ENCODE data around the gene FGF11. TPM values are rescaled to one million over a fixed set of nuclear protein-coding genes. Genes with fewer than 3 reads are reported as not detected.

The FGF11 gene
- total and polyA plus RNA-seq, 11 donors = 1.6 to 9.6 (median 7.8) TPM

DNA sequence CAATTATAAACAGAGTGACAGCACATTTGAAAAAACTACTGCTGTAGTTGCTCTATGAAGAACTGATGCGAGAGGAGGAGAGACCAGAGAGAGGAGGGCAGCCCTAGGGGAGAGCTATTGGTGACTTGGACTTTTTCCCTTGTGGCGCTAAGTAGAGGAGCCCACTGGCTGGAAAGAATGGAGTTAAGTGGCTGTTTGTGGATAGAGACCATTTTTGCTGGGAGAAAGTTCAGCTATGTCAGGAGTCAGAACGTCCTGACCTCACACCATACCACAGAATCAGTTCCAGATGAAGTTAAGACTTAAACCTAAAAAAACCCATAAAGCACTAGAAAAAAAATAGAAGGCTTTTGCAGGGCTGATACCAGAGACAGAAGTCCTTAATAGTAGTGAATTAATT is 46.9 kb downstream of the FGF11 start:
- Histone ChIP-seq H3K27me3 (no peaks in the 10 kb centered on the region), H3K36me3 (peaks cover 0 to 16% (median 3%) of the 10 kb centered on the region in 9 donors), H3K4me1 (peaks cover 12 to 74% (median 53%) of the 10 kb centered on the region in 12 donors), H3K9me3 (no peaks in the 10 kb centered on the region), H3K4me3 (peak overlapping the region in 9 of 12 donors; percentile 57 to 85 (median 69)), H3K27ac (peak overlapping the region in 5 of 12 donors; percentile 5 to 95 (median 25))
- WGBS, 4 donors = 47 to 59% (median 51%) methylated on average over 3 of the region's 3 CpGs
- TF ChIP-seq, protein P1, sequence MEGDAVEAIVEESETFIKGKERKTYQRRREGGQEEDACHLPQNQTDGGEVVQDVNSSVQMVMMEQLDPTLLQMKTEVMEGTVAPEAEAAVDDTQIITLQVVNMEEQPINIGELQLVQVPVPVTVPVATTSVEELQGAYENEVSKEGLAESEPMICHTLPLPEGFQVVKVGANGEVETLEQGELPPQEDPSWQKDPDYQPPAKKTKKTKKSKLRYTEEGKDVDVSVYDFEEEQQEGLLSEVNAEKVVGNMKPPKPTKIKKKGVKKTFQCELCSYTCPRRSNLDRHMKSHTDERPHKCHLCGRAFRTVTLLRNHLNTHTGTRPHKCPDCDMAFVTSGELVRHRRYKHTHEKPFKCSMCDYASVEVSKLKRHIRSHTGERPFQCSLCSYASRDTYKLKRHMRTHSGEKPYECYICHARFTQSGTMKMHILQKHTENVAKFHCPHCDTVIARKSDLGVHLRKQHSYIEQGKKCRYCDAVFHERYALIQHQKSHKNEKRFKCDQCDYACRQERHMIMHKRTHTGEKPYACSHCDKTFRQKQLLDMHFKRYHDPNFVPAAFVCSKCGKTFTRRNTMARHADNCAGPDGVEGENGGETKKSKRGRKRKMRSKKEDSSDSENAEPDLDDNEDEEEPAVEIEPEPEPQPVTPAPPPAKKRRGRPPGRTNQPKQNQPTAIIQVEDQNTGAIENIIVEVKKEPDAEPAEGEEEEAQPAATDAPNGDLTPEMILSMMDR (IDR thresholded peaks at IDR 0.05) = no peak
- TF ChIP-seq POLR2A (IDR thresholded peaks at IDR 0.05) = no peak
- DNase-seq (no peak), ATAC-seq (no peak)
- intact Hi-C loops (cut with DNase I) = loop anchor here in 6 of 10 donors (2.0 to 10.0 kb wide), 5 partner anchors 49 to 251 kb away; partner anchors contain the start of genes FGF11 (in 2 of the 6), KCTD11 (in 2 of the 6), TMEM102 (in 2 of the 6) and TMEM95 (in 2 of the 6)

GRCh38 chr17:7490144-7490543 is 50.8 kb downstream of the FGF11 start:
- 74 to 81% (median 78%) methylated on average over 8 of the region's 8 CpGs for WGBS, 4 donors
- DNase-seq = peak in 1 of 5 donors; percentile 3
- H3K4me3 ChIP-seq = no peak overlapping the region
- peaks cover 12 to 79% (median 48%) of the 10 kb centered on the region in 12 donors for H3K4me1 ChIP-seq
- H3K9me3 ChIP-seq = no peaks in the 10 kb centered on the region
- H3K36me3 ChIP-seq = peaks cover 0 to 29% (median 5%) of the 10 kb centered on the region in 9 donors
- ATAC-seq = no peak
- no peak overlapping the region for H3K27ac ChIP-seq
- TF ChIP-seq, protein P1 (IDR thresholded peaks at IDR 0.05) = no peak
- TF ChIP-seq POLR2A (IDR thresholded peaks at IDR 0.05) = no peak
- H3K27me3 ChIP-seq = no peaks in the 10 kb centered on the region
- intact Hi-C loops (cut with DNase I) = no loop called here

- Histone ChIP-seq H3K4me3 (no peak overlapping the region), H3K9me3 (no peaks in the 10 kb centered on the region), H3K27me3 (no peaks in the 10 kb centered on the region), H3K27ac (no peak overlapping the region), H3K36me3 (peaks cover 0 to 43% (median 11%) of the 10 kb centered on the region in 9 donors), H3K4me1 (peaks cover 11 to 74% (median 42%) of the 10 kb centered on the region in 12 donors)
- TF ChIP-seq, protein P1 (IDR thresholded peaks at IDR 0.05) = no peak
- TF ChIP-seq POLR2A (IDR thresholded peaks at IDR 0.05) = no peak
- no peak for ATAC-seq
- intact Hi-C loops (cut with DNase I) = no loop called here
- DNase-seq = no peak
- 94 to 100% (median 97%) methylated on average over 1 of the region's 1 CpG for WGBS, 4 donors
Measured at GRCh38 chr17:7491583-7491982, 52.3 kb downstream of the FGF11 start.

GRCh38 chr17:7493941-7494340 is 54.6 kb downstream of the FGF11 start:
- intact Hi-C loops (cut with DNase I) = no loop called here
- no peak for ATAC-seq
- Histone ChIP-seq H3K4me1 (peaks cover 0 to 69% (median 29%) of the 10 kb centered on the region in 12 donors), H3K27me3 (no peaks in the 10 kb centered on the region), H3K27ac (no peak overlapping the region), H3K9me3 (no peaks in the 10 kb centered on the region), H3K4me3 (no peak overlapping the region), H3K36me3 (peaks cover 4 to 67% (median 35%) of the 10 kb centered on the region in 9 donors)
- WGBS, 4 donors = 95 to 97% (median 96%) methylated on average over 3 of the region's 3 CpGs
- no peak for TF ChIP-seq POLR2A (IDR thresholded peaks at IDR 0.05)
- TF ChIP-seq, protein P1 (IDR thresholded peaks at IDR 0.05) = no peak
- DNase-seq = no peak

Other genes starting within 250 kb of the FGF11 start
Only the 30 nearest of the 40 such genes appear.
- gene CTDNEP1, start 187.8 kb upstream of the FGF11 start, total RNA-seq = 100 to 1,000 TPM in 6 of 9 donors, 10 to 100 TPM in 3; 54.0 to 126 (median 107) TPM
- gene CTDNEP1, start 187.8 kb upstream of the FGF11 start, polyA plus RNA-seq = 100 to 1,000 TPM in 1 of 2 donors, 10 to 100 TPM in 1; 54.4 to 120 TPM
- 10 to 100 TPM; 28.0 to 87.2 (median 52.6) TPM for gene ELP5, start 187.3 kb upstream of the FGF11 start, total RNA-seq
- 10 to 100 TPM; 33.5 to 47.0 TPM for gene ELP5, start 187.3 kb upstream of the FGF11 start, polyA plus RNA-seq
- 1 to 10 TPM in 5 of 9 donors, under 1 TPM in 2, not detected in 2; 0.36 to 2.6 (median 2.0) TPM for gene CLDN7, start 177.0 kb upstream of the FGF11 start, total RNA-seq
- 1 to 10 TPM; 1.1 to 1.3 TPM for gene CLDN7, start 177.0 kb upstream of the FGF11 start, polyA plus RNA-seq
- gene SLC2A4, start 157.8 kb upstream of the FGF11 start, total RNA-seq = 100 to 1,000 TPM in 7 of 9 donors, 10 to 100 TPM in 2; 82.0 to 184 (median 172) TPM
- gene SLC2A4, start 157.8 kb upstream of the FGF11 start, polyA plus RNA-seq = 100 to 1,000 TPM in 1 of 2 donors, 10 to 100 TPM in 1; 48.5 to 107 TPM
- gene YBX2, start 144.9 kb upstream of the FGF11 start, total RNA-seq = 1 to 10 TPM in 1 of 9 donors, under 1 TPM in 8; 0.32 to 1.6 (median 0.56) TPM
- 1 to 10 TPM in 1 of 2 donors, under 1 TPM in 1; 0.43 to 2.0 TPM for gene YBX2, start 144.9 kb upstream of the FGF11 start, polyA plus RNA-seq
- gene EIF5A, start 131.9 kb upstream of the FGF11 start, total RNA-seq = 100 to 1,000 TPM; 120 to 500 (median 257) TPM
- gene EIF5A, start 131.9 kb upstream of the FGF11 start, polyA plus RNA-seq = 100 to 1,000 TPM; 403 to 934 TPM
- 100 to 1,000 TPM in 1 of 9 donors, 10 to 100 TPM in 8; 51.0 to 118 (median 61.2) TPM for gene GPS2, start 124.2 kb upstream of the FGF11 start, total RNA-seq
- 10 to 100 TPM; 81.6 to 88.4 TPM for gene GPS2, start 124.2 kb upstream of the FGF11 start, polyA plus RNA-seq
- gene NEURL4, start 110.2 kb upstream of the FGF11 start, total RNA-seq = 10 to 100 TPM; 13.6 to 39.2 (median 27.6) TPM
- 10 to 100 TPM; 23.0 to 29.6 TPM for gene NEURL4, start 110.2 kb upstream of the FGF11 start, polyA plus RNA-seq
- 10 to 100 TPM in 5 of 9 donors, 1 to 10 TPM in 3, under 1 TPM in 1; 0.88 to 24.2 (median 16.4) TPM for gene ACAP1, start 103.0 kb upstream of the FGF11 start, total RNA-seq
- 1 to 10 TPM; 2.6 to 6.1 TPM for gene ACAP1, start 103.0 kb upstream of the FGF11 start, polyA plus RNA-seq
- gene KCTD11, start 87.3 kb upstream of the FGF11 start, total RNA-seq = 1 to 10 TPM; 3.4 to 9.0 (median 5.9) TPM
- 1 to 10 TPM; 6.4 to 9.6 TPM for gene KCTD11, start 87.3 kb upstream of the FGF11 start, polyA plus RNA-seq
- not detected for gene TMEM95, start 84.4 kb upstream of the FGF11 start, total RNA-seq
- not detected for gene TMEM95, start 84.4 kb upstream of the FGF11 start, polyA plus RNA-seq
- 1 to 10 TPM; 1.4 to 6.2 (median 2.2) TPM for gene TNK1, start 58.4 kb upstream of the FGF11 start, total RNA-seq
- 1 to 10 TPM; 1.8 to 2.1 TPM for gene TNK1, start 58.4 kb upstream of the FGF11 start, polyA plus RNA-seq
- 10 to 100 TPM; 14.3 to 29.5 (median 16.4) TPM for gene PLSCR3, start 45.0 kb upstream of the FGF11 start, total RNA-seq
- gene PLSCR3, start 45.0 kb upstream of the FGF11 start, polyA plus RNA-seq = 10 to 100 TPM; 21.2 to 28.3 TPM
- 10 to 100 TPM; 51.9 to 78.7 (median 69.5) TPM for gene TMEM256, start 35.4 kb upstream of the FGF11 start, total RNA-seq
- 100 to 1,000 TPM in 1 of 2 donors, 10 to 100 TPM in 1; 74.4 to 195 TPM for gene TMEM256, start 35.4 kb upstream of the FGF11 start, polyA plus RNA-seq
- gene NLGN2, start 31.7 kb upstream of the FGF11 start, total RNA-seq = 10 to 100 TPM in 2 of 9 donors, 1 to 10 TPM in 7; 4.6 to 12.9 (median 7.3) TPM
- gene NLGN2, start 31.7 kb upstream of the FGF11 start, polyA plus RNA-seq = 10 to 100 TPM in 1 of 2 donors, 1 to 10 TPM in 1; 3.5 to 11.1 TPM
- gene SPEM1, start 19.2 kb upstream of the FGF11 start, total RNA-seq = not detected
- gene SPEM1, start 19.2 kb upstream of the FGF11 start, polyA plus RNA-seq = not detected
- gene SPEM2, start 13.9 kb upstream of the FGF11 start, total RNA-seq = not detected
- not detected for gene SPEM2, start 13.9 kb upstream of the FGF11 start, polyA plus RNA-seq
- gene SPEM3, start 10.7 kb upstream of the FGF11 start, total RNA-seq = not detected
- not detected for gene SPEM3, start 10.7 kb upstream of the FGF11 start, polyA plus RNA-seq
- 1 to 10 TPM; 1.7 to 6.8 (median 4.0) TPM for gene TMEM102, start 4.1 kb upstream of the FGF11 start, total RNA-seq
- 1 to 10 TPM; 1.8 to 4.5 TPM for gene TMEM102, start 4.1 kb upstream of the FGF11 start, polyA plus RNA-seq
- gene CHRNB1, start 5.5 kb downstream of the FGF11 start, total RNA-seq = 10 to 100 TPM in 7 of 9 donors, 1 to 10 TPM in 2; 8.2 to 14.2 (median 11.0) TPM
- gene CHRNB1, start 5.5 kb downstream of the FGF11 start, polyA plus RNA-seq = 10 to 100 TPM; 11.2 to 27.3 TPM
- gene ZBTB4, start 40.1 kb downstream of the FGF11 start, total RNA-seq = 10 to 100 TPM; 51.8 to 77.2 (median 59.5) TPM
- 10 to 100 TPM; 29.3 to 35.3 TPM for gene ZBTB4, start 40.1 kb downstream of the FGF11 start, polyA plus RNA-seq
- gene SLC35G6, start 41.9 kb downstream of the FGF11 start, total RNA-seq = not detected
- under 1 TPM in 1 of 2 donors, not detected in 1; 0.08 TPM for gene SLC35G6, start 41.9 kb downstream of the FGF11 start, polyA plus RNA-seq
- 10 to 100 TPM; 31.4 to 77.6 (median 50.7) TPM for gene POLR2A, start 44.9 kb downstream of the FGF11 start, total RNA-seq
- gene POLR2A, start 44.9 kb downstream of the FGF11 start, polyA plus RNA-seq = 10 to 100 TPM; 17.3 to 18.5 TPM
- gene TNFSF12, start 109.5 kb downstream of the FGF11 start, total RNA-seq = 10 to 100 TPM; 20.3 to 49.5 (median 35.1) TPM
- 10 to 100 TPM; 19.6 to 36.8 TPM for gene TNFSF12, start 109.5 kb downstream of the FGF11 start, polyA plus RNA-seq
- 10 to 100 TPM in 3 of 9 donors, 1 to 10 TPM in 6; 3.7 to 43.0 (median 6.4) TPM for gene TNFSF13, start 119.2 kb downstream of the FGF11 start, total RNA-seq
- gene TNFSF13, start 119.2 kb downstream of the FGF11 start, polyA plus RNA-seq = 1 to 10 TPM; 6.9 to 7.1 TPM
- 10 to 100 TPM; 26.4 to 59.5 (median 28.9) TPM for gene SENP3, start 122.4 kb downstream of the FGF11 start, total RNA-seq
- gene SENP3, start 122.4 kb downstream of the FGF11 start, polyA plus RNA-seq = 10 to 100 TPM; 29.1 to 65.5 TPM
- gene CD68, start 140.1 kb downstream of the FGF11 start, total RNA-seq = 100 to 1,000 TPM in 2 of 9 donors, 10 to 100 TPM in 6, 1 to 10 TPM in 1; 9.9 to 324 (median 22.5) TPM
- gene CD68, start 140.1 kb downstream of the FGF11 start, polyA plus RNA-seq = 10 to 100 TPM; 11.3 to 46.7 TPM
- gene MPDU1, start 144.3 kb downstream of the FGF11 start, total RNA-seq = 10 to 100 TPM; 18.4 to 90.1 (median 25.4) TPM
- 100 to 1,000 TPM in 1 of 2 donors, 10 to 100 TPM in 1; 33.3 to 106 TPM for gene MPDU1, start 144.3 kb downstream of the FGF11 start, polyA plus RNA-seq
- 1 to 10 TPM in 4 of 9 donors, under 1 TPM in 4, not detected in 1; 0.65 to 8.0 (median 1.2) TPM for gene SOX15, start 150.6 kb downstream of the FGF11 start, total RNA-seq
- gene SOX15, start 150.6 kb downstream of the FGF11 start, polyA plus RNA-seq = 1 to 10 TPM in 1 of 2 donors, under 1 TPM in 1; 0.32 to 2.2 TPM
- 100 to 1,000 TPM in 4 of 9 donors, 10 to 100 TPM in 5; 68.0 to 121 (median 98.6) TPM for gene FXR2, start 175.4 kb downstream of the FGF11 start, total RNA-seq
- 100 to 1,000 TPM in 1 of 2 donors, 10 to 100 TPM in 1; 72.4 to 123 TPM for gene FXR2, start 175.4 kb downstream of the FGF11 start, polyA plus RNA-seq

All from heart left ventricle (tissue), 16 donors.